LNCaP clone FGC (cell line): Measurements from ENCODE around the gene PDE9A.

Source experiments
- DNase-seq: peaks from one replicate; pipeline ENCODE4 v3.0.0-alpha.2; 2011; ENCODE audit warnings: low read depth
- H3K4me3 ChIP-seq: 2 replicates; pipeline ENCODE4 v1.5.1; 2011; ENCODE audit warnings: mild to moderate bottlenecking, low read depth, low read length, control low read depth
- TF ChIP-seq, protein P1 (sequence below): IDR thresholded peaks from 2 replicates; pipeline ENCODE4 v1.5.1; 2012; ENCODE audit warnings: mild to moderate bottlenecking; ENCODE audit not compliant: control insufficient read depth, insufficient read depth; ENCODE audit errors: extremely low read depth

PDE9A gene

DNA sequence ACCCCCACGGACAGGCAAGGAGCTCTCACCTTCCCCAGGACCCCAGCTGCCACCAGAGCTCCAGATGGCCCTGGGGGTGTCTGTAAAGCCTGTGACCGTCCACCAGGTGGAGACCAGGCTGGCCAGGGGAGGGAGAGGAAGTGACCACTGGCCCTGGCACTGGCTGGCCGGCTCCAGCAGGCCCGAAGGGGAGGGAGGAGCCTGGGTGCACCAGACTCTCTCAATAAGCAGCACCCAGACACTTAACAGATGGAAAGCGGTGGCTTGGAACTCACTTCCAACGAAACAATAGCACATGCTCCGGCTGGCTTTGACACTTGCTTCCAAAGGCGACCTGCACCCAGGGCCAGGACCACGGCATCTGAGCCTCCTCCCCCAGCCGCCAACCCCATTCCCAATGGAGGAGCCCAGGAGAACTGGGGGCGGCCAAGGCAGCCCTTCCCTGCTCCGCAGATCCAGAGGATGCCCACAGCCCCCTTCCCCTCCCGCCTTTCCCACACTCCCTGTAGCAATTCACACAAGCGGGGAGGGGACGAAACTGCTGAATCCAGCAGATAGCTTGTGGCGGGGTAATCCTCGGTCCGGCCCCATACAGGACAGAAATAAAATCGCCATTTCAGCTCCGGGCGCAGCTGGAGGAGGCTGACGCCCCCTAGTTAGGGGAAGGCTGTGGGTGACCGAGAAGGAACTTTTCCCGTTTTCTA lies 742 bp upstream of the PDE9A start:
- no peak overlapping the region for H3K4me3 ChIP-seq
- no peak for DNase-seq
- TF ChIP-seq, protein P1, sequence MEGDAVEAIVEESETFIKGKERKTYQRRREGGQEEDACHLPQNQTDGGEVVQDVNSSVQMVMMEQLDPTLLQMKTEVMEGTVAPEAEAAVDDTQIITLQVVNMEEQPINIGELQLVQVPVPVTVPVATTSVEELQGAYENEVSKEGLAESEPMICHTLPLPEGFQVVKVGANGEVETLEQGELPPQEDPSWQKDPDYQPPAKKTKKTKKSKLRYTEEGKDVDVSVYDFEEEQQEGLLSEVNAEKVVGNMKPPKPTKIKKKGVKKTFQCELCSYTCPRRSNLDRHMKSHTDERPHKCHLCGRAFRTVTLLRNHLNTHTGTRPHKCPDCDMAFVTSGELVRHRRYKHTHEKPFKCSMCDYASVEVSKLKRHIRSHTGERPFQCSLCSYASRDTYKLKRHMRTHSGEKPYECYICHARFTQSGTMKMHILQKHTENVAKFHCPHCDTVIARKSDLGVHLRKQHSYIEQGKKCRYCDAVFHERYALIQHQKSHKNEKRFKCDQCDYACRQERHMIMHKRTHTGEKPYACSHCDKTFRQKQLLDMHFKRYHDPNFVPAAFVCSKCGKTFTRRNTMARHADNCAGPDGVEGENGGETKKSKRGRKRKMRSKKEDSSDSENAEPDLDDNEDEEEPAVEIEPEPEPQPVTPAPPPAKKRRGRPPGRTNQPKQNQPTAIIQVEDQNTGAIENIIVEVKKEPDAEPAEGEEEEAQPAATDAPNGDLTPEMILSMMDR, result peak; percentile 28; the same call in 1 of the 2 replicates

DNA sequence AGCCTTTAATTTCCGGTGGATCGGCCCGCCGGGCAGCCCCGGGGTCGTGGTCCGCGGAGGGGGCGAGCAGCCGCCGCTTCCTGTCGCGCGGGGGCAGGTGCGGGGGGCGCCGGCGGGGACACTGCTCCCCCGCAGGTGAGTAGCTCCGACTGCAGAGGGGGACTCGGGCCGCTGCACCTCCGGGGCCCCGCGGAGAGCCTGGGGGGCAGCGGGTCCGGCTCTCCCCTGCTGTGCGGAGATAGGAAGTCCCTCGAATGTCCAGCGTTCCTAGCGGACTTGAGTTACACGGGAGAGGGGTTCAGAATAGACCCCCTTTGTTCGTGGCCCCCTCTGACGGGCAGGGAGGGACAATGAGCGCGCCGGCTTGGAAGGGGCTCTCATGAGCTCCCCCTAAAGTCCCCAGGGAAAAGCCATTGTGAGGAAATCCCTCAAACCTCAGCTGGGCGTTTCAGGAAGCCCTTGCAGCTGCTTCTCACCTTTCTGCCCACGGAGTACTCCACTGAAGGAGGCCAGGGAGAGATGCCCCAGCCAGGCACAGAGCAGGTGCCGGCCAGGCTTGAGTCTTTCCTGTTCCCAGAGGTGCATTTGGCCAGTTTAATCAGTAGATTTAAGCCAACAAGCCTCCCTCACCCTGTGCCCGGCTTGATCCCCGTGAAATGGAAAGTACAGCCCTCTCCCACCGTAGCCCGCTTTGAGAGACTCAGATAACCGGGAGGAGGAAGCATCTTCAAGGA lies 925 bp downstream of the PDE9A start:
- TF ChIP-seq, protein P1, result 0 out of 2 replicates have a peak, but pooled peaks have one; percentile 4
- peak overlapping the region; percentile 72 for H3K4me3 ChIP-seq
- no peak for DNase-seq

DNA sequence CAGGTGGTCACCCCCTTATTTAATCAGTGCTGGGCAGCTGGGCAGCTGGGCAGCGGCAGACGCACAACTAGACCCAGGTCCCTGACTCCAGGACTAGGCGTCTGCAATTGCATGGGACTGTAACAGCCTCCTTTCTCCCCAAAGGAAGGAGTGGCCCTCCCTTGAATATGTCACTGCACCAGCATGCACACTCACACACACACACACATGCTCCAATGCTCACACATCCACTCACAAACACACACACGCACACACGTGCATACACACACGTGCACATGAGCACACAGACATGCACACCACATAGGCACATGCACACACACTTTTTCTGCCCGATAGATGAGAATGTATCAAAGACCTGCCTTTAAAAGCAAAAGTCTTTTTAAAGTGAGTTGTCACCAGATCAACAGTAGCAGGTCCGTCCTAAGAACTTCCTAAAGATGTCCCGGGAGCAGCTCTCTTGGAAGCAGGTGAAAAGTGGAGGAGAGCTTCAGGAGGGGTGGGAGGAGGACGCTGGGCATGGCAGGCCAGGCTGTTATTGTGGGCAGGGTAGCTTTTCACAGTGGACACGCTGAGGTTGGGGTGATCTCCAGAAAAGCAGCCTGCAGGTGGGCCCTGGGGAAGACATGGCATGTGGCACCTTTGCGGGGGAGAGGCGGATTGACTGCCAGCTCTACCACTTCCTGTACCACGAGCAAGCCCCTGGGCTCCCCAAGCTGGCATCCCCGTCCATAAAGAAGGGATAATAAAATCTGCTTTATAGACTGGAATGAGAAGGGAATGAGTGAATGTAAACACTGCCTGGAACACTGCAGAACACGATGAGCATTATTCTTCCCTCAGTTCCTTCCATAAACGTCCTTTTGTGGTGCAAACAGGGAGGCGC lies 1.7 kb downstream of the PDE9A start:
- TF ChIP-seq, protein P1, result no peak
- H3K4me3 ChIP-seq, result peak overlapping the region; percentile 72
- DNase-seq, result no peak

GRCh38 chr21:42655796-42656770 lies 2.7 kb downstream of the PDE9A start:
- DNase-seq, result no peak
- TF ChIP-seq, protein P1, result no peak
- H3K4me3 ChIP-seq, result peak overlapping the region; percentile 72

GRCh38 chr21:42656872-42657271 lies 3.5 kb downstream of the PDE9A start:
- no peak for DNase-seq
- TF ChIP-seq, protein P1, result no peak
- H3K4me3 ChIP-seq, result peak overlapping the region; percentile 72; the same call in 1 of the 2 replicates

DNA sequence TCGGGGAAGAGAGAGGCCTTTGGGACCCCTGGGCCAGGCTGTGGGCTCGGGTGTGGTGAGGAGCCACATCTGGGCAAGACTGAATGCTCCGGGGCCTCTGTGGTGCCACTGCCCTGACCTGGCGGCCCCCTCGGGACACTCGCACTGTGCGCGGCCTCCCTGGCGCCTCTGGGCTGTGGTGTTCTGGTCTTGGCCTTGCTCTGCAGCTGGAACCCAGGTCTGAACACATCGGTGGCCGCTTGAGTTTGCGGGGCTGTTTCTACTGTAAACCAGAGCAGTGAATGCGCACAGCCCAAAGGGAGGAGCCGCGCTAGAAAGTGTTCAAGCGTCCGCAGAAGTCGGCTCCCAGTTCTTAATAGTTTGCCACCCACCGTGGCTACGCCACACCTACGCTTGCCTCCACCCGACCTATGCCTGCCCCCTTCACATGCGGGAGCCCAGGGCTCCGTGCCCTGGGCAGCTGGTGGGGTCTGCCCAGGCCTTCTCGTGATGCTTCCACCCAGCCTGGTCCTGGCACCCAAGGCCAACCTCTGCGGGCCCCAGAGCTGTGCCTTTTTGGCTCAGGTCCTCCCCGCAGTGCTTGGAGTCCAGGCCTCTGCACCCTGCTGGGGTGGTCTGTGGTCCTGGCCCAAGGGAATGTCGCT lies 4.4 kb downstream of the PDE9A start:
- H3K4me3 ChIP-seq, result no peak overlapping the region
- DNase-seq, result no peak
- TF ChIP-seq, protein P1, result no peak
